Measurements from ENCODE around the gene CLCNKA. TPM values are rescaled to one million over a fixed set of nuclear protein-coding genes. Genes with fewer than 3 reads are reported as not detected.

The CLCNKA gene
- total RNA-seq, 2 donors from 2014 or later = 0.26 to 0.38 TPM

DNA sequence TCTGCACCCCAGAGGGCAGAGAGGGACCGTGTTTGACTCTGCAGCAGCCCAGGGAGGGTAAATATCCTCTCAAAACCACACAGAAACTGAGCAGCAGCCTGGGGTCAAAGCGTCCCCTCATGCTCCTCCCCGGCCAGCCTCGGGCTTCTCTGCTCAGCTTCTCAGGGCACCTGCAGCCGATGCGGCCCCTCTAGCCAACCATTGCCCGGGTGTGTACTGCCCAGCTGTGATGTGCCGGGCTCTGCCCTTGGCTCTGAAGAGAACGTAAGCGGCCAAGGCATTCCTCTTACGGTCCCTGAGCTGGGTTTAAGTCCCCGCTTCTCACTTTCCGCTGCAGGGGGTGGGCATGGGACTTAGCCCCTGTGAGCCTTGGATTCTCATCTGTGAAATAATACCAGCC is 46.1 kb downstream of the CLCNKA start:
- DNase-seq (no peak), ATAC-seq (no peak)
- intact Hi-C loops (cut with DNase I) = no loop called here

GRCh38 chr1:16068356-16069270 is 46.8 kb downstream of the CLCNKA start:
- intact Hi-C loops (cut with DNase I) = no loop called here
- ATAC-seq = peak; percentile 79 to 85
- DNase-seq = peak; percentile 57

DNA sequence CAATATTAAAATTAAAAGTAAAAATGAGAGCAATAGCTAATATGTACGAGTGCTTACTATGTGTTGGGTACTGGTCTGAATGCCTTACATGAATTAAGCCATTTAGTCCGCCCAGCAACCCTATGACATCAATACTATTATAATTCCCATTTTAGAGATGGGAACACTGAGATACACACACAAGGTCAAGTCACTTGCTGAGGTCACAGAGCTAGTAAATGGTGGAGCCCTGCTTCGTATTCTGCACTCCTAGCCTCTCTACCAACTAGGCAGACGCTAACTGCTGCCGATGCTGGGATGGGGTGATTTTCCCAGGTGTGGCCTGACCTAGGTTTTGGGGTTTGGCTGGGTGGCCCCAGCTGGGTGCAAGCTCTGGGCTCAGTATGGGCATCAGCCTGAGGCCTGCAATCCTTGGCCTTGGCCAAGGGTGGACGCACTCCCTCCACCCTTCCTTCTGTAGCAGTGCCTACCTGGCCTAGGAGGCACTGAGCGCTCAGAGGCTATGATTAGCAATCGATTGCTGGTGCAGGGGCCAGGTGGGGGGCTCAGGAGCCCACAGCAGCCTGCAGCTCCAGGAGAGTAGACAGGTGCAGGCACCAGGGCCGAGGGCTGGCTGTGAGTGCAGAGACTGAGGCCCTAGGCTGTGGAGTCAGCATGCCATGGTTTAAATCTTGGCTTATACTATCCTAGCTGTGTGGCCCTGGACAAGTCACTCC is 49.0 kb downstream of the CLCNKA start:
- DNase-seq (no peak), ATAC-seq (no peak)
- intact Hi-C loops (cut with DNase I) = no loop called here

GRCh38 chr1:16071614-16072013 is 49.8 kb downstream of the CLCNKA start:
- ATAC-seq = no peak
- DNase-seq = no peak
- intact Hi-C loops (cut with DNase I) = no loop called here

GRCh38 chr1:16072095-16072494 is 50.3 kb downstream of the CLCNKA start:
- DNase-seq (no peak), ATAC-seq (no peak)
- intact Hi-C loops (cut with DNase I) = no loop called here

- no peak for ATAC-seq
- intact Hi-C loops (cut with DNase I) = no loop called here
- DNase-seq = no peak
These were observed 51.0 kb downstream of the CLCNKA start for GRCh38 chr1:16072616-16073484.

DNA sequence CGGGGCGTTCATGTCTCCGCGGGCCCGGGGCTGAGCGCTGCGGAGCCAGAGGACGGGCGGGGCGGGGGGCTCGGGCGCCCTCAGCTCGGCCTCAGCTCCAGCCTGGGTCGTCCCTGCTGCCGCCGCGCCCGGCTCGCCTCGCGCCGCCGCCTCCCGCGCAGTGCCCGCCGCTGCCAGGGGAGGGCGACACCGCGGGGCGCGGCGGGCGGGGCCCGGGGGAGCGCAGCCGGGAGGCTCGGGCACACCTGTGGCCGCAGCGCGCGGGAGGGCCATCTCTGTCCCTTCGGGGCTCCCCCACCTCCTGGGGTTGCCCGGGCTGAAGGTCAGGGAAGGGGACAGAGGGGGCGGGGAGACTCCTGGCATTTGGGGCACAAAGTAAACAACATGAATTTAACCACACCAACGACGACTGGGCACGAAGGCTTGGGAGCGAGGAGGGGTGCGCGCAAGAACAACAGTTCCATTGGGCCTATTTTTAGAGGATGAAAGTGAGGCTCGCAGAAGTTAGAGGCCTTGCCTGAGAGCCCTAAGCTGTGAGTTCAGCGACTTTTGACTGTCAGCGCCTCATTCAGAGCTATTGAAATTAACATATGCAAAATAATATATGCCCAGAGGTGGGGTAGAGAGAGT is 51.8 kb downstream of the CLCNKA start, which contains the start of gene FAM131C:
Gene FAM131C (minus strand): TSS at position 162 of the 630 bp plus-strand sequence. CDS start 209 bp downstream, outside the sequence.
- ATAC-seq = peak; percentile 4 to 49
- intact Hi-C loops (cut with DNase I) = no loop called here
- no peak for DNase-seq

DNA sequence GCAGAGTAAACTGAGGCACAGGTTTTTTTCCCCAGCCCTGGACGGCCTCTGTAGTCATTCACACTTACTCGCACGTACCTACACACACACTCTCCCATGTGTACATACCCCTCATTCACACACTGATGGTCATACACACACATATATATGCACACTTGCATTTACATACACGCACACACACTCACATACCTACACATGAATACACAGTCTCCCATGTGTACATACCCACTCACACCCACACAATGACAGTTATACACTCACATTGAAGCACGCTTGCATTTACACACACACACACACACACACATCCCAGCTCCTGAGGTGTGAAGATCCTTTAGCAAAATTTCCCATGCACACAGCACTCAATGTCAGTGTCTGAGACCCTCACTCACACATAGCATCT is 52.4 kb downstream of the CLCNKA start:
- DNase-seq = no peak
- no peak for ATAC-seq
- intact Hi-C loops (cut with DNase I) = no loop called here

DNA sequence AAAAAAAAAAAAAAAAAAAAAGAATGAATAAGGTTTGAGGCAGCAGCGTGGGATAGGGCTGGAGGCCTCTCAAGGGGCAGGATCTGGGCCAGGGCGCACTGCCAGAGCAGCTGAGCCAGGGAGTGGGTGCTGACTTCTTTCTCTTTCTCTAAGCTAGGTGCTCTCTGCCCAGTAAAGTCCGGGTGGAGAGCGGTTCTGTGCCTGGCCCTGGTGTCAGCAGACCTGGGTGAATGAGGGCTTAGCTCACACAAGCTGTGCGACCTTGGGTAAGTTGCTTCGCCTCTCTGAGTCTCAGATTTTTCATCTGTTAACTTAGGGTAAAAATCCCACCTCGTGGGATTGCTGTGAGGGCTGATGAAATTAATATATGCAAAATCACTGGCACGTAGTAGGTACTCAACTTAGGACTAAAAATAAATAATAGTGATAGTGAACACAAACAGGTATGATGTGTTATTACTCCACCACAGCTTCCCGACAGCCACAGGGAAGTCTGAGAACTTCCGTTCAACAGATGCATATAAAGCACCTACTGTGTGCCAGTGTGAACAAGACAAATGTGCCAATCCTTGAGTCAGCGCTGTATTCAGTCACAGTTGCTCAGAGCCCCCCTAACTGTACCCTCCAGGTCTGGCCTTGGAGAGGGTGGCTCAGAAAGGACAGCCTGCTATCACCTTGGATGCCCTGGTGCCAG is 53.6 kb downstream of the CLCNKA start:
- intact Hi-C loops (cut with DNase I) = loop anchor here in 1 of 2 donors (5.0 kb wide), 1 partner anchor 287 kb away; no protein-coding TSS in a partner anchor
- ATAC-seq (peak; percentile 36 to 59), DNase-seq (peak; percentile 64)

- intact Hi-C loops (cut with DNase I) = loop anchor here in 1 of 2 donors (5.0 kb wide), 1 partner anchor 286 kb away; no protein-coding TSS in a partner anchor
- DNase-seq = peak; percentile 80
- peak in 1 of 2 donors; percentile 46 for ATAC-seq
These were observed 54.4 kb downstream of the CLCNKA start for GRCh38 chr1:16076031-16076864.

GRCh38 chr1:16076865-16077238 is 55.0 kb downstream of the CLCNKA start:
- peak; percentile 31 to 58 for ATAC-seq
- intact Hi-C loops (cut with DNase I) = loop anchor here in 1 of 2 donors (5.0 kb wide), 1 partner anchor 285 kb away; no protein-coding TSS in a partner anchor
- no peak for DNase-seq

GRCh38 chr1:16077406-16078245 is 55.8 kb downstream of the CLCNKA start:
- no peak for DNase-seq
- no peak for ATAC-seq
- intact Hi-C loops (cut with DNase I) = loop anchor here (2.0 to 5.0 kb wide), 2 partner anchors 109 to 285 kb away; no protein-coding TSS in a partner anchor

DNA sequence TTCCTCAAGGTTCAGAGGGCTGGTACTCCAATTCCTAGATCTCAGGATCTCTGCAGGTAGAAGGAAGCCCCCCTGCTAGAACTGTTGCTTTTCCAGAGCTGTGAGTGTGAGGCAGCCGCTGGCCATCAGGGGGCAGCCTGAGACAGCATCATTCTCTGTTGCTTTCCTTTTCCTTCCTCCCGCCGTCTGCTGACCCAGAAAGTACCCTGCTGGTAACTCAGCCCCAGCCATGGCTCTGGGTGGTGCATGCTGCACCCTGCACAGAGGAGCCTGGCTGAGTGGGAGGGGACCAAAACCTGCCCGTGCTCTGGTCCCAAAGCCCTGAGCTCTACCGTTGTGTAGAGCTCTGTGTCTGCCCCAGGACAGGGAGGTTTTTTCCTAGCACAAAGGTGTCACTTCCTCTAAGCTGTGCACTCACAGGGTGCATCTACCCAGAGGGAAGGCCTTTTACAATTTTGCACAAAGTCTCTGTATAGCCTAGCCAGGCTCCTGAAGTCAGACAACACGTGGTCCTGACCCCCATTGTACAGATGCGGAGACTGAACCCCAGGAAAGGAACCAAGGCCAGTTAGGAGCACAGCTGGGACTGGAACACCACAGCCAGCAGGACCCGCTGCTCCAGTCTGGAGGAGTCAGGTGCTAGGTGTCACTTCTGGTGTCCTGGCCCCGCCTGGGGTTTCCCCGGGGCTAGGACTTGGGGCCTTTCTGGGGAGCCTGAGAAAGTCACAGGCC is 57.3 kb downstream of the CLCNKA start:
- intact Hi-C loops (cut with DNase I) = loop anchor here (1.0 to 5.0 kb wide), 3 partner anchors 108 to 283 kb away; no protein-coding TSS in a partner anchor
- ATAC-seq = peak; percentile 59 to 72
- DNase-seq = peak; percentile 79

GRCh38 chr1:16080422-16081150 is 58.8 kb downstream of the CLCNKA start:
- ATAC-seq (no peak), DNase-seq (no peak)
- intact Hi-C loops (cut with DNase I) = loop anchor here in 1 of 2 donors (5.0 kb wide), 1 partner anchor 162 kb away; no protein-coding TSS in a partner anchor

DNA sequence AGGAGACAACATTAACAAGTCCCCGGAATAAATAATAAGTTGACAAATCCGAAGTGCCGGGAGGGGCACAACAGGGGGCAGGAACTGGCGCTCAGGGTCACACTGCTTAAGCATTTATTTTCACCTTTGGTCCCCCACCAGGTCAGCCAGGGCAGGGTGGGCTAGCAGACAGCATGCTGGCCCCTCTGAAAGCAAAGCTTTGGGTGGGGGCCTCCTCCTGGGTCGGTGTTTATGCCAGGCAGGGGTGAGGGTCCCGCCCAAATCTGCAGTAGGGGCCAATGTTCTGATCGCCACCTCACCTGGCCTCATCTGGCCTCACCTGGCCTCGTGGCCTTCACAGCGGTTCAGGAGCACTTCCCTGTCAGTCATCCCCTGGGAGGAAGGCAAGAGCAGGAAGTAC is 59.8 kb downstream of the CLCNKA start:
- intact Hi-C loops (cut with DNase I) = loop anchor here in 1 of 2 donors (1.0 to 5.0 kb wide), 3 partner anchors 73 to 161 kb away; no protein-coding TSS in a partner anchor

More for the DNA sequence above, 59.8 kb downstream of the CLCNKA start:
- no peak for DNase-seq
- no peak for ATAC-seq

Data from left cardiac atrium (tissue), 4 donors.